Measurements from ENCODE around the gene GPD1.

The GPD1 gene

DNA sequence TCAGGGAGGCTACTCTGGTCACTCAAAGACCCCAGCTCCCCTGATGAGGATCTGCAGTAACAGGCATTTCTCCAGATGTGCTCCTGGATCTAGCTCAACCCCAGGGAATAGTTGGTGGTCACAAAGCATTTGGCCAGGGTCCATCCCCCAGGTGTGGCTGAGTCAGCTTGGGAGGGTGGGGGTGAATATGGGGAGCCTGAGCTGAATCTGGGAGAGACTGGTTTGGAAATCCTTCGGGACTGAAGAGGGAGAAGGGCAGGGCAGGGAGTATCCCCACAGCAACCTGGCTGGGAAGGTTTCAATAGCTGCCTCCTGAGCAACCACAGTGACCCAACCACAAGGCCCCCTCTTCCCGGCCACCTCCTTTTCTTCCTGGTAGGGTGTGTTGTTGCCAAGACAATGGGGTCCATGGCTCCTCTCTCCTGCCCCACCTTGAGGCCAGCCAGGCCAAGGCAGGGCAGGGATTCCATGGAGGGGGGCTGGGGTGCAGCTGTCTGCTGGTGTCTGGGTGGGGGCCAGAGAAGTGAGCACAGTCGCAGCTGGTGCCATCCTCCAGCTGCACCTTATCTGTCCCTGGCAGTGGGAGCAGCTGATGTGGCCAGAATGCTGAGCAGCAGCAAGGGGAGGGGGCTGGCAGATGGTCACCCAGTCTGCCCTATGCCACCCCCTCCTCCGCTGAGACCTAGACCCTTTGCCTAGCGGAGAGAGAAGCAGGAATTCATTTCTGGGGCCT is 40.9 kb upstream of the GPD1 start:
- Histone ChIP-seq H3K9me3 (ENCODE audit: low read length) (no peaks in the 10 kb centered on the region), H3K9ac (ENCODE audit: low read length) (no peak overlapping the region), H3K27me3 (ENCODE audit: control insufficient read depth in 1 of 2, insufficient read depth in 2 of 2, low read length in 2 of 2) (no peaks in the 10 kb centered on the region), H3K4me3 (ENCODE audit: low read depth in 1 of 2, low read length in 2 of 2) (no peak overlapping the region), H3K36me3 (ENCODE audit: insufficient read depth, low read length) (no peaks in the 10 kb centered on the region), H3K27ac (ENCODE audit: low read depth, low read length) (no peak overlapping the region), H3K4me1 (ENCODE audit: insufficient read depth, low read length) (peaks cover 24% of the 10 kb centered on the region)

DNA sequence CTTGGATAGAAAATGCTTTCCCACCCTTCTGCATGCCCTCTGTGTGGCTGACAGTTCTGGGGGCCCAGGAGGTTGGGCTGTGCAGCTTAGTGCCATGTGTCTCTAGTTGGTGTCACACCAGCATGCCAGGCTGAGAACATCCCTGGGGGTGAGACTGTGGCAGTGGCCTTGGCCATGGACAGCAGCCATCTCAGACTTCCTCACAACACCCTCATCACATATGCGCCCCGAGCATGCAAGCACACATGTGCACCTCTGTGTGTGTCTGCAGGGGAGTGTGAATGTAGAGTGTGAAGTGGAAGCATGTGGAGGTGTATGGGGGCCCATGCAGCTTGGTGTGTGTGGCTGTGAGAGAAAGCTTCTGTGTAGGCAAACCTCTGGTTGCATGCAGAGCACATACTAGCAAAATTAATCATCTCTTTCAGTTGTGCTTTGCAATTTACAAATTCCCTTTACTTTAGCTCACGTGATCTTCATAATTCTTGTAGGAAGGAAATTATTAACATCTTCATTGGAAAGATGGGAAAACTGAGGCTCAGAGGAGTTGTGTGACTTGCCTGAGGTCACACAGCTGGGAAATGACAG is 38.0 kb upstream of the GPD1 start:
- H3K9ac ChIP-seq (ENCODE audit: low read length), result no peak overlapping the region
- peaks cover 20% of the 10 kb centered on the region for H3K4me1 ChIP-seq (ENCODE audit: insufficient read depth, low read length)
- no peaks in the 10 kb centered on the region for H3K9me3 ChIP-seq (ENCODE audit: low read length)
- no peak overlapping the region for H3K4me3 ChIP-seq (ENCODE audit: low read depth in 1 of 2, low read length in 2 of 2)
- H3K27ac ChIP-seq (ENCODE audit: low read depth, low read length), result peak overlapping the region; percentile 16
- H3K36me3 ChIP-seq (ENCODE audit: insufficient read depth, low read length), result no peaks in the 10 kb centered on the region
- no peaks in the 10 kb centered on the region for H3K27me3 ChIP-seq (ENCODE audit: control insufficient read depth in 1 of 2, insufficient read depth in 2 of 2, low read length in 2 of 2)

DNA sequence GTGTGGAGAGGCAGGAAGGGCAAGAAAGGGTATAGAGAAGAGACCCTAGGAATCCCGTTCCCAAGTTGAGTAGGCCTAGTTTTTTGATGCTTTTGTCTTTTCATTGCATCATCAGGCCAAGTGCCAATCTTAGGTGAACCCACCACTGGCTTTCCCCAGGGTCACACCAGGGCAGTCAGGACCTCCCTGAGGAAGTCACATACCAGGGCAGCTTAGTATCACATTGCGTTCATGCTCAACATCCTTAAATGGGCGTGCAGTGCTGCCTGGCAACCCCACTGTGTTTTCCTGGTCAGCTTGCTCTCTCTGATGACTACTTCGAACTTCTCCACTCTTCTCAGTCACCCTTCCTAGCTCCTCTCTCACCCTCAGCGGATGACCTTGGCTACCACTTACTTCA is 37.4 kb upstream of the GPD1 start:
- H3K27me3 ChIP-seq (ENCODE audit: control insufficient read depth in 1 of 2, insufficient read depth in 2 of 2, low read length in 2 of 2), result no peaks in the 10 kb centered on the region
- no peaks in the 10 kb centered on the region for H3K9me3 ChIP-seq (ENCODE audit: low read length)
- H3K27ac ChIP-seq (ENCODE audit: low read depth, low read length), result peak overlapping the region; percentile 16
- H3K4me1 ChIP-seq (ENCODE audit: insufficient read depth, low read length), result peaks cover 16% of the 10 kb centered on the region
- H3K4me3 ChIP-seq (ENCODE audit: low read depth in 1 of 2, low read length in 2 of 2), result no peak overlapping the region
- no peak overlapping the region for H3K9ac ChIP-seq (ENCODE audit: low read length)
- H3K36me3 ChIP-seq (ENCODE audit: insufficient read depth, low read length), result no peaks in the 10 kb centered on the region

DNA sequence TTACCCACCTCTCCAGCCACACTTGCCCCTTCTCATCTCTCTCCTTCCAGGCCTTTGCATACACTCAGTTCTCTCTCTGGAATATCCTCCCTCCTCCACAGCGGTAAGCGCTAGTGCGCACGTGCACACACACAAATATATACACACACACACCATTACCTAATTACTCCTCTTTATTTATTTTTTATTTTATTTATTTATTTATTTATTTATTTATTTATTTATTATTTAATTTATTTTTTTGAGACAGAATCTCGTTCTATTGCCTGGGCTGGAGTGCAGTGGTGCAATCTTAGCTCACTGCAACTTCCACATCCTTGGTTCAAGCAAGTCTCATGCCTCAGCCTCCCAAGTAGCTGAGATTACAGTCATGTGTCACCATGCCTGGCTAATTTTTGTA is 34.7 kb upstream of the GPD1 start:
- no peak overlapping the region for H3K27ac ChIP-seq (ENCODE audit: low read depth, low read length)
- no peaks in the 10 kb centered on the region for H3K36me3 ChIP-seq (ENCODE audit: insufficient read depth, low read length)
- H3K27me3 ChIP-seq (ENCODE audit: control insufficient read depth in 1 of 2, insufficient read depth in 2 of 2, low read length in 2 of 2), result no peaks in the 10 kb centered on the region
- no peak overlapping the region for H3K4me3 ChIP-seq (ENCODE audit: low read depth in 1 of 2, low read length in 2 of 2)
- peaks cover 16% of the 10 kb centered on the region for H3K4me1 ChIP-seq (ENCODE audit: insufficient read depth, low read length)
- H3K9me3 ChIP-seq (ENCODE audit: low read length), result no peaks in the 10 kb centered on the region
- H3K9ac ChIP-seq (ENCODE audit: low read length), result no peak overlapping the region

DNA sequence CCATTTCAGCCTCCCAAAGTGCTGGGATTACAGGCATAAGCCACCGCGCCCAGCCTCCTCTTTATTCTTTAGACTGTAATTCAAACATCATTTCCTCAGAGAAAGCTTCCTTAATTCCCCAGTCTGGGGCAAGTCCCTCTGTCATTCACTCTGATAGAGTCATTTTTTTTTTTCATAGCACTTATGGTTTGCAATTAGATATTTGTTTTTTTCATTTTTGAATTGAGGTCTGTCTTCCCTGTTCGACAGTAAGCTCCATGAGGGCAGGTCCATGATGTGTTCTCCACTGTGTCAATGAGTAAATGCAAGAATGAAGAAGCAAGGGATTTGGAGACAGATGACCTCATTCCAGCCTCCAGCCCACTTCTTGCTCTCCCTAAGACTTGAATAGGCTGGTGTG is 34.3 kb upstream of the GPD1 start:
- Histone ChIP-seq H3K9me3 (ENCODE audit: low read length) (no peaks in the 10 kb centered on the region), H3K4me3 (ENCODE audit: low read depth in 1 of 2, low read length in 2 of 2) (no peak overlapping the region), H3K27ac (ENCODE audit: low read depth, low read length) (no peak overlapping the region), H3K36me3 (ENCODE audit: insufficient read depth, low read length) (no peaks in the 10 kb centered on the region), H3K4me1 (ENCODE audit: insufficient read depth, low read length) (peaks cover 16% of the 10 kb centered on the region), H3K9ac (ENCODE audit: low read length) (no peak overlapping the region), H3K27me3 (ENCODE audit: control insufficient read depth in 1 of 2, insufficient read depth in 2 of 2, low read length in 2 of 2) (no peaks in the 10 kb centered on the region)

DNA sequence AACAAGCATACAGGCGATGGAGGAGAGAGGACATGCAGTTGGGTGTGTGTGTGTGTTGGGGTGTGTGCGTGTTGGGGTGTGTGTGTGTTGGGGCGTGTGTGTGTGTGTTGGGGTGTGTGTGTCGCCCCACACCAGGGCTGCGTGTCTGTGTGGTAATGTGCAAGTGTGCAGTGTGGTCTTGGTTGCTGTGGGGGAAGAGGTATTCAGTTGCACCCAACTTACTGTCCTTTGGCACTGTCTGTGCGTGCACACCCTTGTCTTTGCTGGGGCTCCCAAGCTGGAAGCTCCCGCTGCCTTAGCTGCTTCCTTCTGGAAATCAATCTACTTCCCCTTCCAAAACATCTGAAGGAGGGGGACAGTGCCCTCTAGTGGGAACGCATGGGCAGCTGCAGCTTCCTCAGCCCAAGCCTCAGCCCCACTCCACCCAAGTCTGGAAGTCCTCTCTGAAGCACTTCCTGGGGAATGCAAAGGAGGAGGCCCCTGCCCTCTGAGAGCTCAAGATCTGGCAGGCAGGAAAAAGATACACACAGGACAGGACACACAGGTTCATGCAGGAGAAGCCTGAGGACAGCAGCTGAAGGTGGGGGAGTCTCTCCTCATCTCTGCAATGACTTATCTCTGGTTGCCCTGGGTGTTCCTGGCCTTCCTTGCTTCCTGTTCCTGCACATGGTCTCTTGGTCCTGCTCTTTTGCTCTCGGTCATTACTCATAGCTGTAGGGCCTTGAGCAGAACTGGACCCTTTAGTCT is 33.3 kb upstream of the GPD1 start:
- no peak overlapping the region for H3K27ac ChIP-seq (ENCODE audit: low read depth, low read length)
- peaks cover 16% of the 10 kb centered on the region for H3K4me1 ChIP-seq (ENCODE audit: insufficient read depth, low read length)
- no peak overlapping the region for H3K9ac ChIP-seq (ENCODE audit: low read length)
- no peaks in the 10 kb centered on the region for H3K36me3 ChIP-seq (ENCODE audit: insufficient read depth, low read length)
- H3K27me3 ChIP-seq (ENCODE audit: control insufficient read depth in 1 of 2, insufficient read depth in 2 of 2, low read length in 2 of 2), result no peaks in the 10 kb centered on the region
- peak overlapping the region in 1 of 2 donors; percentile 29 for H3K4me3 ChIP-seq (ENCODE audit: low read depth in 1 of 2, low read length in 2 of 2)
- no peaks in the 10 kb centered on the region for H3K9me3 ChIP-seq (ENCODE audit: low read length)

DNA sequence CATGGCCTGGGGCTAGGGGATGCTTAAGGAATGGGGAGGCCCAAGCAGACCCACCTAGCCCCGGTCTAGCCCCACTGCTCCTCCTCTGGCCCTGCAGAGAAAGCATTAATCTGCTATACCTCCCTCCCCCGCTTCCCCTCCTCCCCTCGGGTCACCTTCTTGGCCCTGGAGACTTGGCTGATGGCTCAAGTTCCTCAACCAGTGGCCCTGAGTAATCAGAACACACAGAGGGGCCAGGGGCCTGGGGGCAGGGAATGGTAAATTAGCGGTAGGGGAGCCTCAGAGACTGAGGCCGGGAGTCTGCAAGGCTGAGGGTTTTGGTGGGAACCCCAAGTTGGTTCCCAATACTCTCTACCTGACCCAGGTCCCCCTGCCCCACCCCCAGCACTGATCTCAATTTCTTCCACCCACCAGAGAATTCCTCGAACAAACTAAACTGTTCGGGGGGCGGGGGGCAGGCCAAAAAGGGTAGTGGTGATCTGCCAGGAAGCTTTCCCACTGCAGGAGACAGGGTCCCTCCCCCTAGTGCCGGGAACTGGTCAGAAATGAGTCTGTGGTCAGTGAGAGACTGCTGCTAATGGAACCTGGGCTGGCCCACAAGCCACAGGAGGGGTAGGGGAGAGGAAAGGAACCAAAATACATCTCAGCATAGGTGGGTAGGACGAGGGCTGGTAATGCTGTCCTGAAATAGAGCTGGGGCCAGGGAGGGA is 31.5 kb upstream of the GPD1 start:
- Histone ChIP-seq H3K4me3 (ENCODE audit: low read depth in 1 of 2, low read length in 2 of 2) (no peak overlapping the region), H3K27ac (ENCODE audit: low read depth, low read length) (no peak overlapping the region), H3K36me3 (ENCODE audit: insufficient read depth, low read length) (no peaks in the 10 kb centered on the region), H3K4me1 (ENCODE audit: insufficient read depth, low read length) (peaks cover 4% of the 10 kb centered on the region), H3K9me3 (ENCODE audit: low read length) (no peaks in the 10 kb centered on the region), H3K27me3 (ENCODE audit: control insufficient read depth in 1 of 2, insufficient read depth in 2 of 2, low read length in 2 of 2) (no peaks in the 10 kb centered on the region), H3K9ac (ENCODE audit: low read length) (no peak overlapping the region)

DNA sequence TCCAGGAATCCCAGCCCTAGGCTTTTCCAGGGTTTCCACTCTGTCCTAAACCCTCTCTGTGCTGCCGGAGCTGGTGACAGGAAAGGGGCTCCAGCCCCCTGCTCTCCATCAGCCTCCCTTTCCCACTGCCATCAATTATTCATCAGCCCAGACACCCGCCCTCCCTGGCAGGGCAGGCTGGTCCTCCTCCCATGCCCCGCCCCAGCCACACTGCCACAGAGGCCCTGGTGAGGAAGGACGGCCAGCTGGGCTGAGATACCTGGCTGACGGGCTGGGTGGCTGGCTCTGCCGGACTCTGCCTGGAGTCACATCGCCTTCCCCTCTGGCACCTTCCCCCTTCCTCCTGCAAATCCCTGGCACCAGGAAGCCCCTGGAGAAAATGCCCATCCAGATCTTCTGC is 30.6 kb upstream of the GPD1 start:
- Histone ChIP-seq H3K9me3 (ENCODE audit: low read length) (no peaks in the 10 kb centered on the region), H3K27ac (ENCODE audit: low read depth, low read length) (no peak overlapping the region), H3K9ac (ENCODE audit: low read length) (no peak overlapping the region), H3K36me3 (ENCODE audit: insufficient read depth, low read length) (no peaks in the 10 kb centered on the region), H3K4me1 (ENCODE audit: insufficient read depth, low read length) (peaks cover 4% of the 10 kb centered on the region), H3K4me3 (ENCODE audit: low read depth in 1 of 2, low read length in 2 of 2) (no peak overlapping the region), H3K27me3 (ENCODE audit: control insufficient read depth in 1 of 2, insufficient read depth in 2 of 2, low read length in 2 of 2) (no peaks in the 10 kb centered on the region)

DNA sequence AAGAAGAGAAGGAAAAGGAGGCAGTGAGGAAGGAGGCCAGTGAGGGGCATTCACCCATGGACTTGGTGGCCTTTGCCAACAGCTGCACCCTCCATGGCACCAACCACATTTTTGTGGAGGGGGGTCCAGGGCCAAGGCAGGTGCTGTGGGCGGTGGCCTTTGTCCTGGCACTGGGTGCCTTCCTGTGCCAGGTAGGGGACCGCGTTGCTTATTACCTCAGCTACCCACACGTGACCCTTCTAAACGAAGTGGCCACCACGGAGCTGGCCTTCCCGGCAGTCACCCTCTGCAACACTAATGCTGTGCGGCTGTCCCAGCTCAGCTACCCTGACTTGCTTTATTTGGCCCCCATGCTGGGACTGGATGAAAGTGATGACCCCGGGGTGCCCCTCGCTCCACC is 30.1 kb upstream of the GPD1 start:
- Histone ChIP-seq H3K27ac (ENCODE audit: low read depth, low read length) (no peak overlapping the region), H3K27me3 (ENCODE audit: control insufficient read depth in 1 of 2, insufficient read depth in 2 of 2, low read length in 2 of 2) (no peaks in the 10 kb centered on the region), H3K4me1 (ENCODE audit: insufficient read depth, low read length) (peaks cover 4% of the 10 kb centered on the region), H3K4me3 (ENCODE audit: low read depth in 1 of 2, low read length in 2 of 2) (no peak overlapping the region), H3K9me3 (ENCODE audit: low read length) (no peaks in the 10 kb centered on the region), H3K9ac (ENCODE audit: low read length) (no peak overlapping the region), H3K36me3 (ENCODE audit: insufficient read depth, low read length) (no peaks in the 10 kb centered on the region)

DNA sequence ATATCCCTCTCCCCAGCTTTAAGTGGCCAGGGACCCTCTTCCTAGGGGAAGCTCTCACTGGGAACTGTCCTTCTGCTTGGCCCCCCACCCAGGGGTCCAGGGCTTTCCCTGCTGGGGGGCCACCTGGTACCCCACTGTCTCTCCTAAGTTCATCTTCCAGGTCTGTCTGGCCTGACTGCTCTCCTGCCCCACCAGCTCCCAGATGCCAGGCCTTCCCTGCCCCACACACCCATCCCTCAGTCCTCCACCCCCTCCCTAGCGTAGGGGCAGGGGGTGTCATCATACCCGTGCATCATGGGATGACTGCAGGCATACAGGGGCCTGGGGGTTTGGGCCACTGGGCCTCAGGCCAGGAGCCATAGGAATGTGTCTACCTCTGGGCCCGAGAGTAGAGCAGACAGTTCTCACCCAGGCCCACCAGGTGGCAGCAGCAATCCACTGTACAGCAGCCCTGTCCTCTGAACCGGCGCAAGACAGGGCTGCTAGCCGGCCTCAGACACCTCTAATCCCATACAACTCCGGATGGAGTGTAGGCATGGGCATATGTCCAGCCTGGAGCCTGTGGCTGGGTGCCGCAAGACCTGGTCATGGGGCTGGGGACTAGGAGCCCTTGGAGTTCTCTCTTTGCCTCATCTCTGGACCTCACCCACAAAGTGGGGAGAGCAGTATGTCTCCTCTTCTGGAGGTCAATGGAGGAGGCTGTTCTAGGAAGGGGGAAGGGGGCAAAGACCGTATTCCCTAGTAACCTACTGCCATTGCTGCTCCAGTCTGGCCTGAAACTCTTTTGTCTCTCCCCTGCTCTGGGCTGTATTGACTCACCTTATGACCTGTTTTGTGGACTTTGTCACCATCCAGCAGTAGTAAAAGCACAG is 28.6 kb upstream of the GPD1 start:
- Histone ChIP-seq H3K27ac (ENCODE audit: low read depth, low read length) (no peak overlapping the region), H3K9ac (ENCODE audit: low read length) (no peak overlapping the region), H3K36me3 (ENCODE audit: insufficient read depth, low read length) (no peaks in the 10 kb centered on the region), H3K9me3 (ENCODE audit: low read length) (no peaks in the 10 kb centered on the region), H3K27me3 (ENCODE audit: control insufficient read depth in 1 of 2, insufficient read depth in 2 of 2, low read length in 2 of 2) (no peaks in the 10 kb centered on the region), H3K4me1 (ENCODE audit: insufficient read depth, low read length) (peaks cover 2% of the 10 kb centered on the region), H3K4me3 (ENCODE audit: low read depth in 1 of 2, low read length in 2 of 2) (no peak overlapping the region)

DNA sequence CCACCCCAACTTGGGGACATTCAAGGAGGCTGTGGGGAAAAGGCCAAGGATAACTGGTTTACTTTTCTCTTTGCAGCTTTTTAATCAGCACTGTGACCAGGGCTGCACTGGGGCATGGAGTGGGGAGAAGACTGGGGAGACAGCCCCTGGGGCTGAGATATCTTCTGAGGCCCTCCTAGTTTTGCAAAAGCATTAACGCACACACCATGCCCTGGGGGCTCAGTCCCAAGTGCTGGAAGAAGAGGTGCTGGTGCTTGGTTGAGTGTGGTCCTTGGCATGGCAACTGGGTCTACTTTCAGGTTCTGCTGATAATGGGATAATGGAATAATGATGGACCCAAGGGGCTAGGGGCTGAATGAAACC is 28.0 kb upstream of the GPD1 start:
- no peak overlapping the region for H3K9ac ChIP-seq (ENCODE audit: low read length)
- H3K9me3 ChIP-seq (ENCODE audit: low read length), result no peaks in the 10 kb centered on the region
- H3K4me1 ChIP-seq (ENCODE audit: insufficient read depth, low read length), result no peaks in the 10 kb centered on the region
- H3K36me3 ChIP-seq (ENCODE audit: insufficient read depth, low read length), result no peaks in the 10 kb centered on the region
- H3K27ac ChIP-seq (ENCODE audit: low read depth, low read length), result no peak overlapping the region
- no peak overlapping the region for H3K4me3 ChIP-seq (ENCODE audit: low read depth in 1 of 2, low read length in 2 of 2)
- H3K27me3 ChIP-seq (ENCODE audit: control insufficient read depth in 1 of 2, insufficient read depth in 2 of 2, low read length in 2 of 2), result no peaks in the 10 kb centered on the region
